Stimulated activated CD8-positive, alpha-beta memory T cell treated with anti-CD3 and anti-CD28 coated beads, Interleukin-4, amount 100 ng/mL, for 24 hours (primary cell): Measurements from ENCODE around the gene NR6A1.

Experiments
- DNase-seq: peaks from one replicate; pipeline ENCODE4 v3.0.0-alpha.2; 2020; ENCODE audit warnings: low read depth

The NR6A1 gene

GRCh38 chr9:124688238-124688904 lies 82.7 kb downstream of the NR6A1 start:
- DNase-seq = no peak

GRCh38 chr9:124686918-124687317 lies 84.2 kb downstream of the NR6A1 start:
- DNase-seq = no peak

GRCh38 chr9:124685217-124685616 lies 85.9 kb downstream of the NR6A1 start:
- DNase-seq = no peak

DNA sequence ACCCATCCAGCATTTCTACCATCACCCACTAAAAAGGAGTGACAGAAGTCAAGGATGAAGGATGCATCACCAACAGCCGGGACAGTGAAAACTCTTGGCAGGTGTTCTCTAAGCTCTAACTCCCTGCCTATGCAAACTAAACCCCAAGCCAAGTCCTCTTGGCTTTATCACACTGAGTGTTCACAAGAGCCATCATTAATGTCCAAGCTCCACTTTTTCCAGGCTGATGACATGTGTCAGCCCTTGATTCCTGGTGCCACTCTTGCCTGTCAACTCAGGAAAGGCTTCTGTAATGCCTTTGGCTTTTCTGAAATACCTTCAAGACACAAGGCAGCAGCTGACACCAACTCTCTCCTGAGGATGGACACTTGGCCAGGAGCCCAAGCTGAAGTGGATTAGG lies 86.9 kb downstream of the NR6A1 start:
- DNase-seq = no peak

DNA sequence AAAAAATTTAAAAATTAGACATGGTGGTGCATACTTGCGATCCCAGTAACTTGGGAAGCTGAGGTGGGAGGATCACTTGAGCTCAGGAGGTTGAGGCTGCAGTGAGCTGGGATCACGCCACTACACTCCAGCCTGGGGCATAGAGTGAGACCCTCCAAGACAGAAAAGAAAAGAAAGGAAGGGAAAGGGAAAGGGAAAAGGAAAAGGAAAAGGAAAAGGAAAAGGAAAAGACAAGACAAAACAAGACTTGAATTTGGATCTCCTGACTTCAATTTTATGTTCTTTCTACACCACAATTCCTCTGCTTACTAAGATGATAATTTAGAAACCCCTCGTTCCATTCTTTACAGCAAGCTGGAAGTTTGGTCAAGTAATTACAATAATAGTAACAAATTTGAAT lies 88.1 kb downstream of the NR6A1 start:
- DNase-seq = no peak

GRCh38 chr9:124680714-124681390 lies 90.3 kb downstream of the NR6A1 start:
- no peak for DNase-seq

DNA sequence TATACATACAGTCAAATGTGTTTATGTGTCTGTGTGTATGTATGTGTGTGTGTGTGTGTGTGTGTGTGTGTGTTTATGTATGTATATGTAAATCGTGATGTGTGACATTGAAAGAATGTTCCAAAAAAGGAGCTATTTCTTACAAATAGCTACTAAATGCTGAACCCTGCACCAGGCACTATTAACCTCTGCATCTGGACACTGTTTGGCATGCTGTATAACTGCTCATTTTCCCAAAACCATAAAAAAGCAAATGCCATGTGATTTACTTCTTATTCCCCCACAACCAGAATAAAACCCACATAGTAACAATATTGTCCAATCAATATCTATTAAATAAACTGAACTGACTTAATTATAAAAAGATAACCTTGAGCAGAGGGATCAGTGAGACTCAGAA lies 91.1 kb downstream of the NR6A1 start:
- no peak for DNase-seq

DNA sequence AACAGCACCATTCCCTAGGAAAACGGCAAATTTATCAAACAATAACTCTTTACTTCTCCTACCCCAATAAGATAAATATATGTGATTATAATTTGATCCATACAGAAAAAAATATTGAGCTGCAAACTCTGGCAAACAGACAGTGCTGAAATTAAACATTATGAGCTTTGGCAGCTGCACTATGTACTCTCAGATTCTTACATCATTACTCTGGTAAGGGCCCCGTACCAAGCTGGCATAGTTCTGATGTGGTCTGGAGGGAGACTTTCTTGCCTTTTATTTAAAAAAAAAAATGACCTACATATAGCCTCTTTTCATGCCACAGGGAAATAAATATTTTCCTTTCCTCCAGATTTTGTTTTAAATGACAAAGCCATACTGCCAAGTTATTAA lies 95.0 kb downstream of the NR6A1 start:
- no peak for DNase-seq

GRCh38 chr9:124675261-124676158 lies 95.6 kb downstream of the NR6A1 start:
- no peak for DNase-seq

GRCh38 chr9:124674651-124675050 lies 96.5 kb downstream of the NR6A1 start:
- no peak for DNase-seq

- no peak for DNase-seq
Measured at GRCh38 chr9:124673063-124673462, 98.0 kb downstream of the NR6A1 start.

DNA sequence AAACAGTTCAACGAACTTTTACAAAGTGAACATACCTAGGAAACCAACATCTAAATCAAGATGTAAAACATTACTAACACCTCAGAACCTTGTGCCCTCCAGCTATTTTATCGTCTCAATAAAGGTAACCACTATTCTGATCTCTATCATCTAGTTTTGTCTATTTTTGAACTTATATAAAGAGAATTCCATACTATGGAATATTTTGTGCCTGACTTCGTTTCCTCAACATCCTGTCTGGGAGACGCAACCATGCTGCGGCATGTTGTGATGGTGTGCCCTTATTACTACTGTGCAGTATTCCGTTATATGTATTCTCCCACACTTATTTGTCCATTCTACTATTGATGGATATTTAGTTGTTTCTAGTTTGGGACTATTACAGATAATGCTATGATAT lies 99.2 kb downstream of the NR6A1 start:
- DNase-seq = no peak

- no peak for DNase-seq
Measured at GRCh38 chr9:124666642-124667041, 104.5 kb downstream of the NR6A1 start.

- DNase-seq = no peak
Measured at GRCh38 chr9:124665391-124666058, 105.6 kb downstream of the NR6A1 start.

GRCh38 chr9:124664143-124664542 lies 107.0 kb downstream of the NR6A1 start:
- no peak for DNase-seq

- no peak for DNase-seq
Measured at GRCh38 chr9:124663046-124663961, 107.8 kb downstream of the NR6A1 start.

DNA sequence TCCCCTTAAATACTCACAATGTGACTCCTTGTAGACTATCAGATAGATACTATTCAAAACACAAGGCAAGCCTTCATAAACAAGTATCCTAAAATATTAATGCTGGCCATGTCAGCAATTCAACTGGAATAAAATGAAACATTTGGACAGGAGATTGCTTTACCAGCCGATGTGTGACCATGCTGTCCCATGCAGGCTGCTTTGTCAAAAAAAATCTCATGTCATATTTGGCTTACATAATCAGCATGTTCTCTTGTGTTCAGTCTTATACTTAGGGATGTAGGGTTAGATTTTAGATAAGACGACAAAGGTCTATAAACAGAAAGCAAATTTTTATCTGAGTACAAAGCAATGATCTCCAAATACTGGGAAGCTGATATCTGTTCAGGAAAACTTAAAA lies 108.5 kb downstream of the NR6A1 start:
- no peak for DNase-seq

- DNase-seq = no peak
Measured at GRCh38 chr9:124661271-124661670, 109.8 kb downstream of the NR6A1 start.

DNA sequence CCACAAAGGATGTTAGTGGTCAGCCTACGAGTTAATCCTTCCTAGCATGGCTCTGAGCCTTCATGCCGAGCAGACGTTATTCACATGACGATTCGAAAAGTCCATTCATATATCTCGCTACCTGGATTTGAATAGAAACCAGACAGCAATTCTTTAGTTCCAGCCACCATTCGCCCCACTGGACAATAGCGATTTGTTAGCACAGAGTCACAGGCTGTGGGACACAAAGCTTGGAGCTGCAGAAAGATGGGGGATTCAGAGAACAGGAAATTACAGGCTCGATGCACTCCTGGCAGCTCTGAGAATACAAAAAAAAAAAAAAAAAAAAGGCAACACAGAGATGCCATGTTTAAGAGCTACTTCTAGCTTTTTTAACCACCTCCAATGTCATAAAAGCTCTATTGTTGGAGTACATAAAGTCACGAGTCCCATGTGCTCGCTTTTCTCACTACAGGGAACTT lies 110.7 kb downstream of the NR6A1 start:
- no peak for DNase-seq

GRCh38 chr9:124659099-124659659 lies 111.9 kb downstream of the NR6A1 start:
- DNase-seq = no peak
